ENCODE data around the gene GDF7.
A peak's percentile ranks its signal among the peaks of the same experiment; 100 is the strongest.

GDF7 gene

DNA sequence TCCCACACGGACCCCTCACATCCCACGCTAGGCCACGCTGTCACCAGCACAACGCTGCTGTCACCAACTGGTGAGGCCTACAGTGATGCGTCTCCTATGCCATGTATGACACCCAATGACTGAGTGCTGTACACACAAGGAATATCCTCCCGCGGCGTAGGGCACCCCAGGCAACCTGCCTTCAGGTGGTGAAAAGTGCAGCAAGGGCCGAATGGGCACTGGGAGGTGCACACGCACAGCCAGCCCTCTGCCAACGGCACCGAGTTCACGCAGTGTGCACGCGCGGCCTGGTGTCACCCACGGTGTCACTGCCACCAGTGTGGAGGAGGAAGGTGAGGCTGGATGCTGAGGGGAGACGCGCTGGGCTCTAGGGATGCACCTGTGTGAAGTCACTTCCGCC lies 20.5 kb upstream of the GDF7 start:
- DNase-seq: no peak

GRCh38 chr2:20647211-20647610 lies 19.7 kb upstream of the GDF7 start:
- DNase-seq: no peak

- DNase-seq: no peak
Observed at GRCh38 chr2:20647738-20648137, 19.2 kb upstream of the GDF7 start.

DNA sequence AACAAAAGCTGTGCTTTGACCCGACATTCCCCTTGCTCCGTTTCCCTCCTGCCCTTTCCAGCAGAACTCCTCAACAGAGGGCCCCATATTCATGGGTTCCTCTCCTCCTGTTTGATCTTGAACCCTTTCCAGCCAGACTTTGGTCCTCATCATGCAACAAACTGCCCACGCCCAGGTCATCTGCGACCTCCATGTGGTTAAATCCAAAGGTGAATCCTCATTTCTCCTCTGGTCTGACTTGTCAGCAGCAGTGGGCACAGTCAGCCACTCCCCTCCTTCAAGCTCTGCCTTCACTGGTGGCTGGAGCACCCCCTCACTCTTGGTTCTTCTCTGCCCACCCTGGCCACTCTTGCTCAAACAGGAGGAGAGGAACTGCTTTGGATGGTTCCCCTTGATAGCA lies 18.7 kb upstream of the GDF7 start:
- DNase-seq: no peak

- DNase-seq: no peak
Observed at GRCh38 chr2:20648831-20649230, 18.1 kb upstream of the GDF7 start.

- no peak for DNase-seq
Observed at GRCh38 chr2:20649576-20649975, 17.4 kb upstream of the GDF7 start.

- no peak for DNase-seq
Observed at GRCh38 chr2:20649976-20650375, 17.0 kb upstream of the GDF7 start.

DNA sequence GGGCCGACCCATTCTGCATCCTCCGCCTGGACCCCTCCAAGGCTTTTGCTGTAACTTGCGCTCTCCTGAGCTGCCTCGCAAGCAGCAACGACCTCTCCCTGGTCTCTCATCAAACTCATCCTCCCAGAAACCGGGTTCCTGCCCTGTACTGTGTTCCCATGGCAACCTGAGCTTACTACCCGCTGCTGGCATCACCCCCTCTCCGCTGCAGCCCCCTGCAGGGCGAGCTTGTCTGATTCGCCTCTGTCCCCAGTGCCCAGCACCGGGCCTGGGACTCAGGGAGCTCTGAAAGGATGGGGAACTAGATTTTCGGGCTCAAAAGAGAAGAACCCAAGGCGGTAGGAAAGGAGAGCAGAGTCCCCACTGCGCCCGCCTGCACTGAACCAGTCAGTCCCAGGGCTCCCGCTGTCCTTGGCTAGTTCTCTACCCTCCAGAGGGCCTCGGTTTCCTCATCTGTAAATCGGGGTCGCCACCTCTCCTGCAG lies 16.5 kb upstream of the GDF7 start:
- peak; percentile 27 for DNase-seq

DNA sequence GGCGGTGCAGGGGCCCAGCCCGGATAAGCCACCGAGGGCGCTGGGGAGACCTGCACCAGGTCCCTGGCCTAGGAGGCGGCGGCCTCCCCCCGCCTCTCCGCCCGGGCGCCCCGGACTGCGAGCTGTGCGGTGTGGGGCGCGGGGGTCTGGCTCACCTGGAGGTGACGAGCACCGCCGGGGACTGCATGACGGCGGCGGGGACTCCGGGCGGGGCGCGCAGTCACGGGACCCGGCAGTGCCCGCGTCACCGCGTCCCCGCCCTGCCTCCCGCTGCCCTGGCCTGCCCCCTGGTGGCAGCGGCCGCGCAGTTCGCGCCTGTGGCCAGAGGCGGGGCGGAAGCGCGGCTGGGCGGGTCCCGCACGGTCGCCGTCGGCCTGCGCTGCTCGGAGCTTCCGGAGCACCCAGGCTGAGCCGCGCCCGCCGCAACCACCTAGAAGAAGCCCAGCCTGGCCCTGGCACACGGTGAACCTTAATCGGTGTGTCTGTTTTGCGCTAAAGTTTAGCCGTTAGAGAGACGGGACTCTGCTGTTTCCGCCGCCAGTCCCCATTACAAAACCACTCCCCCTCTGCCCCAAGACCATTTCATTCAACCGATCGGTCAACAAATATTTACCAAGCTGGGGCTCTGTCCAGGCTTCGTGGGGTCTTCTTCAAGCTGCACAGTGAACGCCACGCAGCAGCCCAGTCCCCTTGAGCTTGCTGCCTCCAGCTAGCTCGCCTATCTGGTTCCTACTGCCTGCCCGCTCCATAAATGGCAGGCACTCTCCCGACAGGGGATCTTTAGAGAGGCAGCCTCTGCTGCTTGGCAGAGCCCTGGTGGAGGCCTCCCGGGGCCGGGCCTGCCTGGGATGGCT lies 15.8 kb upstream of the GDF7 start, which contains the start of gene HS1BP3:
HS1BP3 (minus strand) TSS at position 222 of the 854 bp plus-strand sequence; CDS start at position 187, 35 bp downstream.
- peak; percentile 84 for DNase-seq

DNA sequence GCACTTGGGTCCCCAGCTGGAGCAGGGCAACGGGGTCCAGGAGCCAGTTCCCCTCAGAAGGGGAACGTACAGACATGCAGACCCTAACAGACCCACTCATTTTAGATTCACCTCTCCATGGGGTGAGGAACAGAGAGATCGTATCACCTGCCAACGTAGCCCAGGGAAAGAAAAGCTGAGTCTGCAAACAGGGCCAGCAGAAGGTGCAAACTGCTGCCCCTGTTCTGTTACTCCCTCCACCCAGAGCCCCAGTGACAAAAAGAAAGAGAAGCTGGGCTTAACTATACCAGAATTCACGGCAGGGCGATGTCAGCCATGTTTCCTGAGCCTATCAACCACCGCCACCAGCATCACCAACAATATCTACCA lies 15.2 kb upstream of the GDF7 start:
- DNase-seq: no peak

DNA sequence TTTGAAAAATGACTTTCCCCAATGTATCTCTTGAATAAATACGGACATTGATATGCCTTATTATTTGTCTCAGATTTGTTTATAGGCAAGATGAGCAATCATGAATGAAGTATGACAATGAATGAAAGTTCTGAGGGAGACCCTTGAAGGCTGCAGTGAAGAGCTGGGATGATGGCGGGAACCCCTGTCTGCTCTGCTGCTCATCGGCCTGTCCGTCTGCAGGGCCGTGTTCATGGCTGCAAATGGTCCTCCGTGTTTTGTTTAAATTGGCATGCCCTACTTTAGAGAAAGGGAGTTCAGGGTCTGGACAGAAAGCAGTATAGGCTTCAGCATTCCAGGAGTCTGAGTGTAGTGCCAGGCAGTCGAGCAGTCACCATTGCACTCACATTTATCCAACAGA lies 14.8 kb upstream of the GDF7 start:
- no peak for DNase-seq

GRCh38 chr2:20652673-20653575 lies 14.0 kb upstream of the GDF7 start:
- no peak for DNase-seq

DNA sequence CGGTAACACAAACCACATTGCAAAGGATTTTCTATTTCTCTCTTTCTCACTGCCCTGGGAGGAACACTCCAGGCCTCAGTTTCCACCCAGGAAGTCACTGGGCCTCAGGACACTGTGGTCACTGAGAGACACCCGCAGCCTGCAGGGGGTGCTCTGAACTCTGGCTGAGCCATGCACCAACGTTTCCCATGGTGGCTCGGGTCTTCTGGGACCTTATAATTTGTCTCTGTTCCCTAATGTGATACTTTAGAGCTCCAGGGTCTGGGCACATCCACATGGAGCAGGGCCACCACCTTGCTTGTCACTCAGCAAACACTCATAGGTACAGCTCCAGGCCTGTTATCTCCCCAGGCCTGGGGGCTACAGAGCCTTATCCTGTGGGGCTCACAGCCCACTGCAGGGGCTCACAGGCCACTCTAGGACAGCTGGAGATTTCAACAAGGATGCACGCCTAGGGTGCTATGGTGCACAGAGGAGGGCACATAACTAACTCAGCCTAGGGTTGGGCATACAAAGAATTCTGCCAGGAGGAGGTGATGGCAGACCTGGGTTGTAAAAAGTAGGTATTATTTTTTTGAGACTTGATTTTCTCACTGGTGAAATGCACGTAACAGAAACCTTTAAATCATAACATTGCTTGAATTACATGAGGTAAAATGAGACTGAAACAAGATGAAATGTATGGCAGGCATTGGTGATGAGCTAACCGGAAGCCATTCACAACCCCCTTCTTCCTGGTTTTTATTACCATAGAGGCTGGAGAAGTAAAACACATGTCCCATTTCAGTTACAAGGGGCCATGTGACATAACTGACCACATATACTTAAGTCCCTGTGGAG lies 13.0 kb upstream of the GDF7 start:
- DNase-seq: no peak

- no peak for DNase-seq
Observed at GRCh38 chr2:20654535-20654813, 12.5 kb upstream of the GDF7 start.

DNA sequence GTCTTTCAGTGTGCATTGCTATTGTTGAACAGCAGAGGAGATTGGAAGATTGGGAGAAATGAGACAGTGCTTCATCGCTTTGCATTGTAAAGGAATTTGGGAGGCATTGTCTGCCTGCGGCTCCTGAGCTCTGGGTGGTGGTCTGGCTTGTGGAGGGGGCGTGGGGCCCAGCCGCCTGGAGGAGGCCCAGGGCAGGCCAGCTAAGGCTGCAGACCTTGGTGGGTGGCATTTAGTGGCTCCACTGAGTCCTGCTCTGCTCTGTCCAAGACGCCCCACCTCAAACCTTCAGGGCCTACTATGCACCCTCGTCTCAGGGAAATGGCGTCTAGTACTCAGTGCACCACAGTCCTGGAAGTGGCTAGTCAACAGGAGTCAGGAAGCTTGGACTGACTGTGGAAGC lies 10.4 kb upstream of the GDF7 start:
- no peak for DNase-seq

- no peak for DNase-seq
Observed at GRCh38 chr2:20657522-20658235, 9.3 kb upstream of the GDF7 start.

DNA sequence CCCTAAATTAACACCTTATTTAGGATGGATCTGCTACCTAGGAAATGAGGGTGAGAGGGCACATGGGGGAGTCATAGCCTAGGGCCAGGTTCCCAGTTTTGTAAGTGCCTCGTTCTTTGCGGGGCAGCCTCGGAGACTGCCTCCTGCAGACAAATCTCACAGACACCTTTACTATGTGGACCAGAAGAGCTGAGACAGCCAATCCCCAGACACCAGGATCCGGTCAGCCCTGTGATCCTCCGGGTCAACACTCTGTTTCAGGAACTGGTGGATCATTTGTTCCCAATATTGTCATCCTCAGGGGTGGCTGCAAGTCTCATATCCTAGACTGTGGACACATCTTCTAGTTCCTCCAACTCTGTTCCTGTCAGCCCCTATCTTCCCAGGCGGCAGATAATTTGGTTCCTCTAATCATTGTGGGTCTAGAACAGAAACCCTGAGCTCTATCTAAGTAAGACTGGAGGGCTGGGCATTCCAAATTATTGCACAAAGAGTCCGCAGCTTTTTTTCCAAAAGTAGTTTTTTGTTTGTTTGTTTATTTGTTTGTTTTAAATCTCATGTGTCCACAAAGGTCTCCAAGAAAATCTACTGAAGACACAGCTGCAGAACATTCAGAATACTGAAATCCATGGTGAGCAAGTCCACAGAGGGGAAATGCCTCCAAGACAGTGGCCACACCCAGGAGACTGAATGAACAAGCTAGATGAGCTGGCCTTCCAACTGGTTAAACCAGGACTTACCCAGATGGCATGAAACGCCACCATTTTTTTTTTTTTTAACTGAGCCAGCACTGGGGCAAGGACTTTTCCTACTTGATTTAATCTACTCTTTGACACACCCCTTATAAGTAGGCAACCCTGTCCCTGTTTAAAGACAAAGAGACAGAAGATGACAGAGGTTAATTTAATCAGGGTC lies 6.2 kb upstream of the GDF7 start:
- no peak for DNase-seq

- DNase-seq: peak; percentile 68
Observed at GRCh38 chr2:20661421-20662307, 5.3 kb upstream of the GDF7 start.

GRCh38 chr2:20662308-20662937 lies 4.5 kb upstream of the GDF7 start:
- no peak for DNase-seq

Measured in stimulated activated CD4-positive, alpha-beta T cell treated with anti-CD3 and anti-CD28 coated beads, Interleukin-1b, Interleukin-23, amount 100 ng/mL, for 48 hours (primary cell).